Activated CD4-positive, alpha-beta T cell treated with anti-CD3 and anti-CD28 coated beads, Interleukin-2, amount 10 ng/mL, durations not matched to agents 24 days and 14 days (primary cell): ENCODE results near the gene FOXR1. TPM values are rescaled to one million over a fixed set of nuclear protein-coding genes. Genes with fewer than 3 reads are reported as not detected.
"Not testable (repeated sequence)": the region's sequence is repeated elsewhere in the genome, so short reads cannot be mapped to it uniquely, and the experiment has no call there.

ENCODE experiments used
- DNase-seq: peaks from one replicate; pipeline ENCODE4 v3.0.0; 2022
- H3K27ac Mint-ChIP-seq: one replicate; pipeline ENCODE4 v1.8.0; 2022; ENCODE audit warnings: mild to moderate bottlenecking, mixed read lengths
- H3K27me3 Mint-ChIP-seq: one replicate; pipeline ENCODE4 v1.8.0; 2022; ENCODE audit warnings: mixed read lengths
- H3K36me3 Mint-ChIP-seq: one replicate; pipeline ENCODE4 v1.8.0; 2022; ENCODE audit warnings: low read depth, mild to moderate bottlenecking, mixed read lengths
- H3K4me1 Mint-ChIP-seq: one replicate; pipeline ENCODE4 v1.8.0; 2021; ENCODE audit warnings: mixed read lengths
- H3K4me3 Mint-ChIP-seq: one replicate; pipeline ENCODE4 v1.8.0; 2022; ENCODE audit warnings: mild to moderate bottlenecking, moderate library complexity, mixed read lengths
- H3K9me3 Mint-ChIP-seq: one replicate; pipeline ENCODE4 v1.8.0; 2021; ENCODE audit warnings: mixed read lengths
- intact Hi-C: fragments of 100-400 bp; cut with micrococcal nuclease; formaldehyde crosslinking; loops from one replicate; pipeline ENCODE4 v1.15.1; 2023
- total RNA-seq: library from RNA; stranded (reverse); gene quantifications from 2 replicates; pipeline ENCODE4 v1.2.3, GENCODE V29; 2022

Gene FOXR1
- total RNA-seq, 1 donor from 2014 or later = not detected

DNA sequence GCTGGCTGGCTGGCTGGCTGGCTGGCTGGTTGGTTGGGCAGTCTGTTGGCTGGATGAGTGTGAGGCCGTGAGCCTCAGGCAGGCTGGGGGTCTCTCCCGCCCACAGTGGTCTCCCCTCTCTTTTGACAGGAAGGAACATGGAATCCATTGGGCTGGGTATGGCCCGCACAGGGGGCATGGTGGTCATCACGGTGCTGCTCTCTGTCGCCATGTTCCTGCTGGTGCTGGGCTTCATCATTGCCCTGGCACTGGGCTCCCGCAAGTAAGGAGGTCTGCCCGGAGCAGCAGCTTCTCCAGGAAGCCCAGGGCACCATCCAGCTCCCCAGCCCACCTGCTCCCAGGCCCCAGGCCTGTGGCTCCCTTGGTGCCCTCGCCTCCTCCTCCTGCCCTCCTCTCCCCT, 13.6 kb upstream of the FOXR1 start:
- no peak overlapping the region for H3K4me3 Mint-ChIP-seq
- H3K9me3 Mint-ChIP-seq = no peaks in the 10 kb centered on the region
- intact Hi-C loops = no loop called here
- H3K27ac Mint-ChIP-seq = no peak overlapping the region
- no peak for DNase-seq
- H3K27me3 Mint-ChIP-seq = peaks cover 20% of the 10 kb centered on the region
- peaks cover 4% of the 10 kb centered on the region for H3K4me1 Mint-ChIP-seq
- H3K36me3 Mint-ChIP-seq = no peaks in the 10 kb centered on the region

DNA sequence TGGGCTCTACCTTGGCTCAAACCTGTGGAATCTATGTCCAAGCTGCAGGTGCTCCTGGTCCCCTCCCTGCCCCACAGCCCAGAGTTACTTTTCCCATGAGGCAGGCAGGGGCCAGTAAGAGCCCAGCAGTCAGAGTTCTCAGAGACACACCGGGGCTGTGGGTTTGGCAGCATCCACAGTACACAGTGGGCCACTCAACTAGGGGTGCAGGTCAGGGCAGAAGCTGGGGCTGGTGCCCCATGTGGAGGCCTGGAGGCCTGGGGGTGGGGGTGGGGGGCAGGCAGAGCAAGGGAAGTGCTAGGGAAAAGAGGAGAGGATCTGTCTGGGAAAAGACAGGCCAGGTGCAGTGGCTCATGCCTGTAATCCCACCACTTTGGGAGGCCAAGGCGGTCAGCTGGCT, 13.0 kb upstream of the FOXR1 start:
- no peak overlapping the region for H3K4me3 Mint-ChIP-seq
- intact Hi-C loops = no loop called here

DNA sequence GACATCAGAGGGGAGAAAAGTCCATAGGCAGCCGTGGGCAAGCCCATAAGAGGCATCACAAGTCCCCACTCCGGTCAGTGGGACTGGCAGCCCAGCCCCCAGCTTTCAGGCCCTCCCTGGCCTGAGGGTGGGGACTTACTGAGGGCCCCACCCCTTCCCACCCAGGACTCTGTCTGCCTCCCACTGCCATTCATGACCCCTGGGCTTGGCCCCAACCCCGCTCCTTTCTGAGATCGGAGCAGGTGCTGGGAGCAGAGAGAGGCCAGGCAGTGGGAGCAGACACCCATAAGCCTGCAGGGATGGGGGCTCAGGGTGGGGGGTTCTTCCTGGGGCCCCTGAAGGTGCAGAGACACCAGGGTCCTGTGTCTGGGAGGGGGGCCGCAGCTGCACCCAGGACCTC, 10.4 kb upstream of the FOXR1 start:
- intact Hi-C loops = no loop called here
- H3K27ac Mint-ChIP-seq = no peak overlapping the region
- peaks cover 6% of the 10 kb centered on the region for H3K27me3 Mint-ChIP-seq
- no peaks in the 10 kb centered on the region for H3K9me3 Mint-ChIP-seq
- no peak for DNase-seq
- peaks cover 2% of the 10 kb centered on the region for H3K4me1 Mint-ChIP-seq
- no peaks in the 10 kb centered on the region for H3K36me3 Mint-ChIP-seq
- H3K4me3 Mint-ChIP-seq = no peak overlapping the region

More for the DNA sequence above, 13.0 kb upstream of the FOXR1 start:
- Mint-ChIP-seq H3K36me3 (no peaks in the 10 kb centered on the region), H3K27ac (no peak overlapping the region), H3K27me3 (peaks cover 20% of the 10 kb centered on the region), H3K4me1 (peaks cover 4% of the 10 kb centered on the region), H3K9me3 (no peaks in the 10 kb centered on the region)
- no peak for DNase-seq

DNA sequence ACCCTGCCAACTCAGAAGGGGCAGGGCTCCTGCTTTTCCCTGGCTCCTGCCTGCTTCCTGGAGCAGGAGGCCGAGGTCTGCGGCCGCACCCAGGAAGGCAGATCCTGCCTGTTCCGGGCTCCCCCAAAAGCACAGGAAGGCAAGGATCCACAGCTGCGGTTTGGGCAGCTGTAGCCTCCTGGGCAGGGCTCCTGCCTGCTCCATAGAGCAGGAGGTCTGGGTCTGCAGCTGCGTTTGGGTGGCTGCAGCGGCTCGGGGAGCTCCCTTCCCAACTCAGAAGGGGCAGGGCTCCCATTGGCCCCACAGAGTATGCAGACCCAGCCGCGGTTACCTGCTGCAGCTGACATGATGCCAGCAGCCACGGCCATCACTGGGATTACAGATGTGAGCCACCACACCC, 10.0 kb upstream of the FOXR1 start:
- Mint-ChIP-seq H3K27me3 (peaks cover 4% of the 10 kb centered on the region), H3K9me3 (no peaks in the 10 kb centered on the region), H3K4me1 (no peaks in the 10 kb centered on the region), H3K27ac (no peak overlapping the region), H3K4me3 (no peak overlapping the region), H3K36me3 (no peaks in the 10 kb centered on the region)
- no peak for DNase-seq
- intact Hi-C loops = no loop called here

DNA sequence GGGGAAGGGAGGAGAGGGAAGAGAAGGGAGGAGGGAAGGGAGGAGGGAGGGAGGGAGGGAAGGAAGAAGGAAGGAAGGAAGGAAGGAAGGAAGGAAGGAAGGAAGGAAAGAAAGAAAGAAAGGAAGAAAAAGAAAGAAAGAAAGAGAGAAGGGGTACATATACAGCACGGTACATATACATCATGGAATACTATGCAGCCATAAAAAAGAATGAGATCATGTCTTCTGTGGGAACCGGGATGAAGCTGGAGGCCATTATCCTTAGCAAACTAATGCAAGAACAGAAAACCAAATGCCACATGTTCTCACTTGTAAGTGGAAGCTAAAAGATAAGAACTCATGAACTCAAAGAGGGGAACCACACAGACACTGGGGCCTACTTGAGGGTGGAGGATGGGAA, 2.1 kb upstream of the FOXR1 start:
- H3K4me1 Mint-ChIP-seq, H3K36me3 Mint-ChIP-seq, intact Hi-C loops, H3K9me3 Mint-ChIP-seq, H3K4me3 Mint-ChIP-seq, H3K27ac Mint-ChIP-seq, DNase-seq: not testable (repeated sequence)
- peaks cover 11% of the 10 kb centered on the region for H3K27me3 Mint-ChIP-seq

DNA sequence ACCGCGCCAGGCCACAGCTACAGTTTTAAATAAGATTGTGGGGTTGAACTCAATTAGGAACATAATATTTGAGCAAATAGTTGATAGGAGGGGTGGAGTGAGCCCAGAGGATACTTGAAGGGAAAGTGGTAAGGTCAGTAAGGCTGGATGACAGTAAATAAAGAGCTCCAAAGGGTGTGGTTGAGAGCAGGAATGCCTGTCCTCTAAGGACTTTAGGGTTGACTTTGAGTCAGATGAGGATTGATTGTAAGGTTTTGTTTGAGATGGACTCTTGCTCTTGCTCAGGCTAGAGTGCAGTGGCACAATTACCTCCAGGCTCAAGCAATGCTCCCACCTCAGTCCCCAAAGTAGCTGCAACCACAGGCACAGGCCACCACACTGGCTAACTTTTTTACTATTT, 2.4 kb downstream of the FOXR1 start:
- H3K4me1 Mint-ChIP-seq = no peaks in the 10 kb centered on the region

DNA sequence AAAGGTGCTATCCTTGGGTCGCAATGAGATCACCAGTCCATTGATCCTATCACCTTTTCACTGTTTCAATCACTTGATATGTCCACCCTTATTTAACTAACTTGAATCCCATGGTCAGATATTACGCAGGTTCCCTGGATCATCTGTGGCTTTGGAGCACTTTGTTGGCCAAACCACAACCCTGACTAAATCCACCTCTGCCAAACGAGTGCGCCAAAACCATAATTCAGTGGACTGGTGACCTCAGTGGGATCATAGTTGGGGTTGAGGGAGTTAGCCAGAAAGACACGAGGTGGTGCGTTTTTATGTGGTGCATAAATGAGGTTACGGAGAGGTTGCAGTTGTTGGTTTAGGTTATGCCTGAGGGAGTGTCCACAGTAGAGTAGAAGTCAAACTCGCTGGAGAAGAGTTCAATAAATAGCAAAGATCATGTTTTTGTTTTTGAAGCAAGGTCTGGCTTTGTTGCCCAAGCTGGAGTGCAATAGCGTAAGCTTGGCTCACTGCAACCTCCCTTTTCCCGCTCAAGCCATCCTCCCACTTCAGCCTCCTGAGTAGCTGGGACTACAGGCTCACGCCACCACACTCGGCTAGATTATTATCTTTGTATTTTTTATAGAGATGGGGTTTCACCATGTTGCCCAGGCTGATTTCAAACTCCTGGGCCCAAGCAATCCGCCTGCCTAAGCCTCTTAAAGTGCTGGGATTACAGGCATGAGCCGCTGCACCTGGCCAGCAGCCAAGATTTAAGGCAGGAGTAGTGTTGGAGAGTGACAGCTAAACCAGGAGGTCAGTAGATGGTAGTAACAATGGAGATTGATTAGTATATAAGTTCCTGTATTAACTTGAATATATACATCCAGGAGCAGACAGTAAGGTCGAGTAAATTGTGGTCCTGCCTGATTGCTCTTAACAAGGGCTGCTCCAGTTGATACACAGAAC, 4.5 kb downstream of the FOXR1 start:
- DNase-seq = no peak
- Mint-ChIP-seq H3K4me1 (no peaks in the 10 kb centered on the region), H3K27ac (no peak overlapping the region), H3K9me3 (peaks cover 4% of the 10 kb centered on the region), H3K36me3 (no peaks in the 10 kb centered on the region), H3K27me3 (peaks cover 17% of the 10 kb centered on the region), H3K4me3 (no peak overlapping the region)
- intact Hi-C loops = no loop called here

More for the DNA sequence above, 2.4 kb downstream of the FOXR1 start:
- Mint-ChIP-seq H3K4me3 (no peak overlapping the region), H3K27me3 (peaks cover 20% of the 10 kb centered on the region), H3K27ac (no peak overlapping the region), H3K36me3 (no peaks in the 10 kb centered on the region), H3K9me3 (peaks cover 4% of the 10 kb centered on the region)
- DNase-seq = no peak
- intact Hi-C loops = no loop called here

DNA sequence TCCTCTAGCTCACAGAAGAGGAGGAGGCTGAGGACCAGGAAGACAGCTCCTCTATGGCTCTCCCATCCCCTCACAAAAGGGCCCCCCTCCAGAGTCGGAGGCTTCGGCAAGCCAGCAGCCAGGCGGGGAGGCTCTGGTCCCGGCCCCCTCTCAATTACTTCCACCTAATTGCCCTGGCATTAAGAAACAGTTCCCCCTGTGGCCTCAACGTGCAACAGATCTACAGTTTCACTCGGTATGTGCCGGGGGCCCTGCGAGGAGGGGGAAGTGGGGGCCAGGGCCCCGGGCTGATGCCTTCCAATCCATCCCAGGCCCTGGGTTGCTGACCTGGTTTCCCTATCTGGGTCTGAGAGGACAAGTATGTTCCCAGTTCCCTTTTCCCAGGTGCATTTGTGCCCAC, 7.9 kb downstream of the FOXR1 start:
- peaks cover 9% of the 10 kb centered on the region for H3K27me3 Mint-ChIP-seq
- H3K9me3 Mint-ChIP-seq = no peaks in the 10 kb centered on the region
- no peak overlapping the region for H3K27ac Mint-ChIP-seq
- no peak for DNase-seq
- no peaks in the 10 kb centered on the region for H3K36me3 Mint-ChIP-seq
- H3K4me1 Mint-ChIP-seq = no peaks in the 10 kb centered on the region
- no peak overlapping the region for H3K4me3 Mint-ChIP-seq
- intact Hi-C loops = no loop called here

DNA sequence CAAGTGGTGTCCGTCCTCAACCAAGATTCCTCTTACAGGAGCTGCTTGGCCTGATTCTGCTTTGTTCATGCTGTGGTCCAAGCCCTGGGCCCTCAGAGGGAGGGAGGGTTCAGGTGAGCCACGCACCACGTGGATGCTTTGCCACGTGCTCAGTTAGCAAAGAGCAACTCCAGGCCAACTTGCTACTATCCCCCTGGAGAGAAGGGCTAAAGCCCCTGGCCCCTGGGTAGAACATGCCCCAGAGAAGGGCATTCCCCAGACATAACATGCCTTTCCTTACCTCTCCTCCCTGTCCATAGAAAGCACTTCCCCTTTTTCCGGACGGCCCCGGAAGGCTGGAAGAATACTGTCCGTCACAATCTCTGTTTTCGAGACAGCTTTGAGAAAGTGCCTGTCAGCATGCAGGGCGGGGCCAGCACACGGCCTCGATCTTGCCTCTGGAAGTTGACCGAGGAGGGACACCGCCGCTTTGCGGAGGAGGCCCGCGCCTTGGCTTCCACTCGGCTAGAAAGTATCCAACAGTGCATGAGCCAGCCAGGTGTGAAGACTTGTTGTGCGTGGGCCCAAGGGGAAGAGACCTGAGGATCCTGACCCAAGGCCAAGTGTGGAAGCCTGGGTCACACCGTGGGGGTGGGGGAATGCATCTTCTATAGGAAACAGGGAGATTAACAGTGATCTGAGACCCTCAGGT, 8.8 kb downstream of the FOXR1 start:
- Mint-ChIP-seq H3K9me3 (no peaks in the 10 kb centered on the region), H3K4me1 (no peaks in the 10 kb centered on the region), H3K27me3 (peaks cover 4% of the 10 kb centered on the region), H3K27ac (no peak overlapping the region), H3K4me3 (no peak overlapping the region), H3K36me3 (no peaks in the 10 kb centered on the region)
- DNase-seq = no peak
- intact Hi-C loops = no loop called here

DNA sequence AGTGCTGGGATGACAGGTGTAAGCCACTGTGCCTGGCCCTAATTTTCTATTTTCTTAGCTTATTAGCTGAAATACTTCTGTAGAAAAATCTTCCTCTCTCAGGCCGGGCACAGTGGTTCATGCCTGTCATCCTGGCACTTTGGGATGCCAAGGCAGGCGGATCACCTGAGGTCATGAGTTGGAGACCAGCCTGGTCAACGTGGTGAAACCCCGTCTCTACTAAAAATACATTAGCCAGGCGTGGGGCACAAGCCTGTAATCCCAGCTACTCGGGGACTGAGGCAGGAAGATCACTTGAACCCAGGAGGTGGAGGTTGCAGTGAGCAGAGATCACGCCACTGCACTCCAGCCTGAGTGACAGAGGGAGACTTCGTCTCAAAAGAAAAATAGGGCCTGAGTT, 12.8 kb downstream of the FOXR1 start:
- H3K27me3 Mint-ChIP-seq, H3K9me3 Mint-ChIP-seq, intact Hi-C loops, H3K36me3 Mint-ChIP-seq, H3K4me3 Mint-ChIP-seq, H3K4me1 Mint-ChIP-seq, DNase-seq, H3K27ac Mint-ChIP-seq: not testable (repeated sequence)

DNA sequence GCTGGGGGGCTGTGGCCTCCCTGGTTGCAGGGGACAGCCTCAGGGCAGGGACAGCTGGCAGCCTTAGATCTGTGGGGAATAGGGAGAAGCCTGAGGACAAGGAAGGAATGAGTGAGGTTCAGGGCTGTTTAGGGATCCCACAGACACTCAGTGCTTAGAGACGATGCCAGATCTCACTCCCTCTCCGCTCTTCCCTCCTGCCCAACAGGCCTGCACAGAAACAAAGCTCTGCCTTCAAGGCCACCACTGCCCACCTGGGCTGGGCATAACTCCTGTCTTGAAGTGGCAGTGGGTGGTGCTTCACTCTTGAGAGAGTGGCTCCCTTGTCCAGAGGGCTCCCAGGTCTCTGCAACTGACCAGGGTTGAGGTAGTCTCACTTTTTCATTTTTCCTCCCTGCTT, 13.3 kb downstream of the FOXR1 start:
- Mint-ChIP-seq H3K27ac (no peak overlapping the region), H3K27me3 (no peaks in the 10 kb centered on the region), H3K36me3 (no peaks in the 10 kb centered on the region), H3K9me3 (no peaks in the 10 kb centered on the region), H3K4me3 (no peak overlapping the region), H3K4me1 (no peaks in the 10 kb centered on the region)
- intact Hi-C loops = no loop called here
- DNase-seq = no peak

DNA sequence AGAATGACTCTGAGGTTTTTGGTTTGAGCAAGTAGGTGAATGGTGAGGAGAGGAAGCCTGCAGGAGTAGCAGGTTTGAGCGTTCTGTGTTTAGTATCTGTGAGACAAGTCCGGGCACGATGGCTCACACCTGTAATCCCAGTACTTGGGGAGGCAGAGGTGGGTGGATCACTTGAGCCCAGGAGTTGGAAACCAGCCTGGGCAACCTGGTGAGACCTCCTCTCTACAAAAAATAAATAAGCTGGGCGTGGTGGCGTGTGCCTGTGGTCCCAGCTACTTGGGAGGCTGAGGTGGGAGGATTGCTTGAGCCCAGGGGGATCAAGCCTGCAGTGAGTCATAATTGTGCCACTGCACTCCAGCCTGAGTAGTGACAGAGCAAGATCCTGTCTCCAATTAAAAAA, 16.7 kb downstream of the FOXR1 start:
- DNase-seq = no peak
- H3K4me1 Mint-ChIP-seq = no peaks in the 10 kb centered on the region
- intact Hi-C loops = no loop called here
- H3K27ac Mint-ChIP-seq = no peak overlapping the region
- no peaks in the 10 kb centered on the region for H3K27me3 Mint-ChIP-seq
- no peak overlapping the region for H3K4me3 Mint-ChIP-seq
- H3K36me3 Mint-ChIP-seq = peaks cover 2% of the 10 kb centered on the region
- no peaks in the 10 kb centered on the region for H3K9me3 Mint-ChIP-seq

DNA sequence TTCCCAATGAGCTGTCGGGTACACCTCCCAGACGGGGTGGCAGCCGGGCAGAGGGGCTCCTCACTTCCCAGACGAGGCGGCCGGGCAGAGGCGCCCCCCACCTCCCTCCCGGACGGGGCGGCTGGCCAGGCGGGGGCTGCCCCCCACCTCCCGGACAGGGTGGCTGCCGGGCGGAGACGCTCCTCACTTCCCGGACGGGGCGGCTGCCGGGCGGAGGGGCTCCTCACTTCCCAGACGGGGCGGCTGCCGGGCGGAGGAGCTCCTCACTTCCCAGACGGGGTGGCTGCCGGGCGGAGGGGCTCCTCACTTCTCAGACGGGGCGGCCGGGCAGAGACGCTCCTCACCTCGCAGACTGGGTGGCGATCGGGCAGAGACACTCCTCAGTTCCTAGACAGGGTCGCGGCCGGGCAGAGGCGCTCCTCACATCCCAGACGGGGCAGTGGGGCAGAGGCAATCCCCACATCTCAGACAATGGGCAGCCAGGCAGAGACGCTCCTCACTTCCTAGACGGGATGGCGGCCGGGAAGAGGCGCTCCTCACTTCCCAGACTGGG, 20.0 kb downstream of the FOXR1 start:
- H3K27me3 Mint-ChIP-seq, DNase-seq, H3K36me3 Mint-ChIP-seq, H3K4me3 Mint-ChIP-seq, H3K4me1 Mint-ChIP-seq, H3K27ac Mint-ChIP-seq, intact Hi-C loops, H3K9me3 Mint-ChIP-seq: not testable (repeated sequence)

DNA sequence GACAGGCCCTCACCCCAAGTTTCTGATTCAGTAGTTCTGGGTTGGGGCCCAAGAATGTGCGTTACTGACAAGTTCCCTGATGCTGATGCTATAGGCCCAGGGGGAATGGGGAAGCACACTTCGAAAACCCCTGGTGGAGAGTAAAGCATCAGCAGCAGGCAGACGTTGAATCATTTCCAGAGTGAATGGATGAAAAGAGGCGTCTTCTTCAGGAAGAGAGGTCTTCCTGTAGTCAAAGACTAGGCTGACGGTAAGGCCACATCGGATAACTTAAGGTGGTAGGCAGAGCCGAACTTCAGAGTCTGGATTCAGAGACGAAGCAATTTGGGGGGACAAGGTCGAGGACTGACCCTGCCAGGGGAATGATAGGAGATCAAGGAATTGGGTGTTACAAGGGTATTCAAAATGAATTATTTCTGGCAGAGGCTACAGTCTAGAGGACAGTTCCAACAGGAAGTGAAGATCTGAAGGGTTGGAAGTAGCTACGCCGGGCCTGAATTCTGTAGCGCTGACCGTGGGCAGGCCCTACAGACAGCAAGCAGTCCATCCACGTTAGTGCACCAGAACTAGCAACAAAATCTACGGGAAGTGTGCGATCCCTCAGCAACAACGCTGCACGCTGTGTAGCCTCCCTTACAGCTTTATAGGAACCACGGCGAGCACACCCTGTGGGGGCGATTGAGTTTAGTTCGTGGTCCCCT, 25.5 kb downstream of the FOXR1 start:
- H3K4me3 Mint-ChIP-seq = peak overlapping the region; percentile 90
- H3K27me3 Mint-ChIP-seq = no peaks in the 10 kb centered on the region
- H3K4me1 Mint-ChIP-seq = peaks cover 24% of the 10 kb centered on the region
- H3K9me3 Mint-ChIP-seq = no peaks in the 10 kb centered on the region
- intact Hi-C loops = loop anchor here (5.0 kb wide), 2 partner anchors 60 to 70 kb away; partner anchors contain the start of genes BCL9L and HYOU1
- peak overlapping the region; percentile 94 for H3K27ac Mint-ChIP-seq
- DNase-seq = peak; percentile 80
- peaks cover 37% of the 10 kb centered on the region for H3K36me3 Mint-ChIP-seq
